Measurements from ENCODE around the gene GUK1.

- TF ChIP-seq POLR2AphosphoS5 (IDR thresholded peaks at IDR 0.05) (no peak), CTCF (IDR thresholded peaks at IDR 0.05) (no peak), POLR2A (IDR thresholded peaks at IDR 0.05) (no peak)
These were observed 19.1 kb downstream of the GUK1 start for GRCh38 chr1:228159008-228159665.

All from gastroesophageal sphincter (tissue), 3 donors.